ENCODE data around the gene ZNF546.

- TF ChIP-seq CTCF (conservative IDR thresholded peaks at IDR 0.05 in 1 of 2, IDR thresholded peaks at IDR 0.05 in 1 of 2; ENCODE audit: extremely low read depth in 1 of 2, insufficient read depth in 1 of 2, low read depth in 1 of 2, low read length in 2 of 2) (no peak), EZH2 (IDR thresholded peaks at IDR 0.05; ENCODE audit: borderline replicate concordance, low read length) (no peak)
Observed at GRCh38 chr19:39983695-39984300, 13.1 kb upstream of the ZNF546 start.
